Measurements from ENCODE around the gene NTF3.

Gene NTF3

GRCh38 chr12:5438671-5439200 is 6.8 kb downstream of the NTF3 start:
- Histone ChIP-seq H2BK120ac (ENCODE audit: insufficient read depth, low read length, poor library complexity) (no peak overlapping the region), H3K4me3 (ENCODE audit: low read depth, low read length) (no peak overlapping the region), H3K36me3 (ENCODE audit: control insufficient read depth in 1 of 2, insufficient read depth in 2 of 2, low read length in 2 of 2) (peaks cover 0 to 2% of the 10 kb centered on the region in 2 experiments), H2AK5ac (ENCODE audit: low read length) (no peak overlapping the region), H4K91ac (ENCODE audit: low read depth, low read length) (no peak overlapping the region), H3K79me1 (ENCODE audit: low read length) (peaks cover 2% of the 10 kb centered on the region), H3K27me3 (ENCODE audit: insufficient read depth, low read length) (peaks cover 1% of the 10 kb centered on the region), H2AFZ (ENCODE audit: insufficient read depth, low read length, poor library complexity) (no peak overlapping the region), H4K8ac (ENCODE audit: low read depth, low read length) (no peak overlapping the region), H2BK5ac (ENCODE audit: low read depth, low read length, poor library complexity) (no peak overlapping the region), H3K27ac (ENCODE audit: low read depth, low read length) (no peak overlapping the region), H3K4me2 (ENCODE audit: low read length) (no peak overlapping the region), H3K9me3 (ENCODE audit: insufficient read depth, low read depth, low read length) (peaks cover 2% of the 10 kb centered on the region), H3K23ac (ENCODE audit: low read length) (no peak overlapping the region), H3K4ac (ENCODE audit: low read depth, low read length) (no peak overlapping the region), H4K12ac (ENCODE audit: low read depth, low read length) (no peak overlapping the region), H3K9ac (ENCODE audit: low read length) (no peak overlapping the region), H3K79me2 (ENCODE audit: control insufficient read depth, insufficient read depth, low read length, poor library complexity) (no peaks in the 10 kb centered on the region), H2BK12ac (ENCODE audit: low read length) (no peak overlapping the region), H3K14ac (ENCODE audit: low read length) (no peak overlapping the region), H3K18ac (ENCODE audit: low read length) (no peak overlapping the region), H3K4me1 (ENCODE audit: control insufficient read depth in 1 of 2, insufficient read depth in 2 of 2, low read length in 2 of 2) (peaks cover 9 to 11% of the 10 kb centered on the region in 2 experiments)
- DNase-seq = peak; percentile 51 to 61
- no CpG with 5 or more reads among the region's 4 CpGs for WGBS (ENCODE audit: extremely low coverage, insufficient coverage, insufficient read length)

DNA sequence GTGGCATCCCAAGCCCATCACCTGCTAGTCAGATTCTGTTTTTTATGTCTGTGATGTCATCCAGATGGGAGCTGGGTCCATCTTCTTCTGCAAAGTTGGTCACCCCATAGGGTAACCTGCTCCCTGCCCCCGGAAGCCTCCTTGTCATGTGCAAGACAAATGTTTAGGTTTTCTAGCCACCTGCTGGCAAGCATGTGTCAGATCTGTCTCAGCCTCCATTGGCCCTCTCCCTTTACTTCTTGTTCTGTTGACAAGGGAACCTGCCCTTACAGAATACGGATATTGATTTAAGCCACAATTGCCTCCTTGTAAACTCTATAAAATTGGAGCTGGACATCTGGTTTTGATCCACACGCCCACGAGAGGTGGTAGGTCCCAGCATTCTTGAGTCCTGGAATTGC is 7.5 kb downstream of the NTF3 start:
- H3K14ac ChIP-seq (ENCODE audit: low read length) = no peak overlapping the region
- no peak overlapping the region for H3K4me2 ChIP-seq (ENCODE audit: low read length)
- no peak for DNase-seq
- no peak overlapping the region for H3K23ac ChIP-seq (ENCODE audit: low read length)
- peaks cover 2% of the 10 kb centered on the region for H3K9me3 ChIP-seq (ENCODE audit: insufficient read depth, low read depth, low read length)
- no peak overlapping the region for H2BK5ac ChIP-seq (ENCODE audit: low read depth, low read length, poor library complexity)
- H2BK12ac ChIP-seq (ENCODE audit: low read length) = no peak overlapping the region
- H3K4me3 ChIP-seq (ENCODE audit: low read depth, low read length) = no peak overlapping the region
- no peak overlapping the region for H2AFZ ChIP-seq (ENCODE audit: insufficient read depth, low read length, poor library complexity)
- peaks cover 0 to 2% of the 10 kb centered on the region in 2 experiments for H3K36me3 ChIP-seq (ENCODE audit: control insufficient read depth in 1 of 2, insufficient read depth in 2 of 2, low read length in 2 of 2)
- no peak overlapping the region for H2AK5ac ChIP-seq (ENCODE audit: low read length)
- peaks cover 6 to 9% of the 10 kb centered on the region in 2 experiments for H3K4me1 ChIP-seq (ENCODE audit: control insufficient read depth in 1 of 2, insufficient read depth in 2 of 2, low read length in 2 of 2)
- no peak overlapping the region for H3K4ac ChIP-seq (ENCODE audit: low read depth, low read length)
- no peaks in the 10 kb centered on the region for H3K79me2 ChIP-seq (ENCODE audit: control insufficient read depth, insufficient read depth, low read length, poor library complexity)
- H3K27ac ChIP-seq (ENCODE audit: low read depth, low read length) = no peak overlapping the region
- no peak overlapping the region for H4K91ac ChIP-seq (ENCODE audit: low read depth, low read length)
- H3K9ac ChIP-seq (ENCODE audit: low read length) = no peak overlapping the region
- H3K27me3 ChIP-seq (ENCODE audit: insufficient read depth, low read length) = no peaks in the 10 kb centered on the region
- H3K18ac ChIP-seq (ENCODE audit: low read length) = no peak overlapping the region
- H3K79me1 ChIP-seq (ENCODE audit: low read length) = peaks cover 2% of the 10 kb centered on the region
- no peak overlapping the region for H2BK120ac ChIP-seq (ENCODE audit: insufficient read depth, low read length, poor library complexity)
- no peak overlapping the region for H4K12ac ChIP-seq (ENCODE audit: low read depth, low read length)
- H4K8ac ChIP-seq (ENCODE audit: low read depth, low read length) = no peak overlapping the region
- WGBS (ENCODE audit: extremely low coverage, insufficient coverage, insufficient read length) = no CpG with 5 or more reads among the region's 4 CpGs

GRCh38 chr12:5439788-5440300 is 7.9 kb downstream of the NTF3 start:
- no peak overlapping the region for H2BK12ac ChIP-seq (ENCODE audit: low read length)
- H3K18ac ChIP-seq (ENCODE audit: low read length) = no peak overlapping the region
- no peak overlapping the region for H2BK5ac ChIP-seq (ENCODE audit: low read depth, low read length, poor library complexity)
- no peak overlapping the region for H3K23ac ChIP-seq (ENCODE audit: low read length)
- H3K36me3 ChIP-seq (ENCODE audit: control insufficient read depth in 1 of 2, insufficient read depth in 2 of 2, low read length in 2 of 2) = peaks cover 0 to 2% of the 10 kb centered on the region in 2 experiments
- no peak overlapping the region for H3K4ac ChIP-seq (ENCODE audit: low read depth, low read length)
- no peak overlapping the region for H3K4me2 ChIP-seq (ENCODE audit: low read length)
- H3K4me1 ChIP-seq (ENCODE audit: control insufficient read depth in 1 of 2, insufficient read depth in 2 of 2, low read length in 2 of 2) = peaks cover 6 to 9% of the 10 kb centered on the region in 2 experiments
- H2BK120ac ChIP-seq (ENCODE audit: insufficient read depth, low read length, poor library complexity) = no peak overlapping the region
- H2AK5ac ChIP-seq (ENCODE audit: low read length) = no peak overlapping the region
- peak in 1 of 2 donors; percentile 51 for DNase-seq
- no peak overlapping the region for H4K91ac ChIP-seq (ENCODE audit: low read depth, low read length)
- H3K9ac ChIP-seq (ENCODE audit: low read length) = no peak overlapping the region
- H3K14ac ChIP-seq (ENCODE audit: low read length) = no peak overlapping the region
- H2AFZ ChIP-seq (ENCODE audit: insufficient read depth, low read length, poor library complexity) = no peak overlapping the region
- no peak overlapping the region for H3K4me3 ChIP-seq (ENCODE audit: low read depth, low read length)
- no peaks in the 10 kb centered on the region for H3K79me2 ChIP-seq (ENCODE audit: control insufficient read depth, insufficient read depth, low read length, poor library complexity)
- H4K12ac ChIP-seq (ENCODE audit: low read depth, low read length) = no peak overlapping the region
- H3K79me1 ChIP-seq (ENCODE audit: low read length) = peaks cover 2% of the 10 kb centered on the region
- no peak overlapping the region for H3K27ac ChIP-seq (ENCODE audit: low read depth, low read length)
- peaks cover 2% of the 10 kb centered on the region for H3K9me3 ChIP-seq (ENCODE audit: insufficient read depth, low read depth, low read length)
- H3K27me3 ChIP-seq (ENCODE audit: insufficient read depth, low read length) = no peaks in the 10 kb centered on the region
- H4K8ac ChIP-seq (ENCODE audit: low read depth, low read length) = no peak overlapping the region

GRCh38 chr12:5440978-5441377 is 9.1 kb downstream of the NTF3 start:
- Histone ChIP-seq H3K9me3 (ENCODE audit: insufficient read depth, low read depth, low read length) (peaks cover 2% of the 10 kb centered on the region), H2AK5ac (ENCODE audit: low read length) (no peak overlapping the region), H3K4me3 (ENCODE audit: low read depth, low read length) (no peak overlapping the region), H3K4me2 (ENCODE audit: low read length) (no peak overlapping the region), H4K12ac (ENCODE audit: low read depth, low read length) (no peak overlapping the region), H3K27me3 (ENCODE audit: insufficient read depth, low read length) (no peaks in the 10 kb centered on the region), H3K18ac (ENCODE audit: low read length) (no peak overlapping the region), H3K79me1 (ENCODE audit: low read length) (peaks cover 2% of the 10 kb centered on the region), H3K27ac (ENCODE audit: low read depth, low read length) (no peak overlapping the region), H3K79me2 (ENCODE audit: control insufficient read depth, insufficient read depth, low read length, poor library complexity) (no peaks in the 10 kb centered on the region), H4K8ac (ENCODE audit: low read depth, low read length) (no peak overlapping the region), H4K91ac (ENCODE audit: low read depth, low read length) (no peak overlapping the region), H3K14ac (ENCODE audit: low read length) (no peak overlapping the region), H3K4ac (ENCODE audit: low read depth, low read length) (no peak overlapping the region), H3K23ac (ENCODE audit: low read length) (no peak overlapping the region), H2BK120ac (ENCODE audit: insufficient read depth, low read length, poor library complexity) (no peak overlapping the region), H3K36me3 (ENCODE audit: control insufficient read depth in 1 of 2, insufficient read depth in 2 of 2, low read length in 2 of 2) (peaks cover 0 to 2% of the 10 kb centered on the region in 2 experiments), H3K4me1 (ENCODE audit: control insufficient read depth in 1 of 2, insufficient read depth in 2 of 2, low read length in 2 of 2) (peaks cover 6 to 9% of the 10 kb centered on the region in 2 experiments), H2BK5ac (ENCODE audit: low read depth, low read length, poor library complexity) (no peak overlapping the region), H3K9ac (ENCODE audit: low read length) (no peak overlapping the region), H2AFZ (ENCODE audit: insufficient read depth, low read length, poor library complexity) (no peak overlapping the region), H2BK12ac (ENCODE audit: low read length) (no peak overlapping the region)
- DNase-seq = no peak
- no CpG with 5 or more reads among the region's 7 CpGs for WGBS (ENCODE audit: extremely low coverage, insufficient coverage, insufficient read length)

Data from trophoblast cell (in vitro differentiated cells and primary cell).